SJSA1 (cell line): ENCODE results near the gene GNLY. TPM values are rescaled to one million over a fixed set of nuclear protein-coding genes. Genes with fewer than 3 reads are reported as not detected.

Experiments used
- DNase-seq, 2 experiments: peaks; one replicate each; pipeline ENCODE4 v3.0.0-alpha.2; 2015 to 2020; ENCODE audit warnings: low spot score in 2 of 2, low read depth in 1 of 2
- H3K27ac ChIP-seq: fragments of 250-450 bp; sonication (Bioruptor Pico); 2 replicates; pipeline ENCODE4 v1.5.1; 2020; ENCODE audit warnings: mild to moderate bottlenecking, moderate library complexity
- H3K27me3 ChIP-seq: fragments of 250-450 bp; sonication (Bioruptor Pico); replicated peaks from 2 replicates; pipeline ENCODE4 v1.5.1; 2020; ENCODE audit warnings: mild to moderate bottlenecking, moderate library complexity
- H3K36me3 ChIP-seq: fragments of 250-450 bp; sonication (Bioruptor Pico); 2 replicates; pipeline ENCODE4 v1.5.1; 2020; ENCODE audit warnings: mild to moderate bottlenecking
- H3K4me1 ChIP-seq: fragments of 250-450 bp; sonication (Bioruptor Pico); replicated peaks from 2 replicates; pipeline ENCODE4 v1.6.1; 2021; ENCODE audit warnings: mild to moderate bottlenecking
- H3K4me3 ChIP-seq: fragments of 250-450 bp; sonication (Bioruptor Pico); 2 replicates; pipeline ENCODE4 v1.5.1; 2020; ENCODE audit warnings: mild to moderate bottlenecking
- H3K9me3 ChIP-seq: fragments of 250-450 bp; sonication (Bioruptor Pico); replicated peaks from 2 replicates; pipeline ENCODE4 v1.5.1; 2020; ENCODE audit warnings: mild to moderate bottlenecking
- total RNA-seq: library from RNA; depleted of rRNA; stranded (reverse); fragments of >200 nt; shearing (Covaris generic); gene quantifications from 2 replicates; pipeline ENCODE4 v1.2.3, GENCODE V29; 2014

Gene GNLY
- total RNA-seq, 1 experiment from 2014 or later, result not detected

DNA sequence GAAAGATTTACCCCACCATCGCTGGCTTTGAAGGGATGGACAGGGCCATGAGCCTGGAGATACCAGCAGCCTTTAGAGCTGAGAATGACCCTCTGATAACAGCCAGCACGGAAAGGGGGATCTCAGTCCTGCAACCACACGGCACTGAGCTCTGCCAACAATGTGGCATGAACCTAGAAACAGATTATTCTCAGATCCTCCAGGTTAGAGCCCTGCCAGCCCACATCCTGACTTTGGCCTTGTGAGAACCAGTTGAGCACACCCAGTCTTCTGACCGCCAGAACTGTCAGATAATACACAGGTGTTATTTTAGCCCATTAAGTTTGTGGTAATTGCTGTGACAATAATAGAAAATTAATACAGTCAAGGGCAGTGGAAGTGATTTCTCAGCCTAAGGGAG is 9.4 kb upstream of the GNLY start:
- Histone ChIP-seq H3K27me3 (no peaks in the 10 kb centered on the region), H3K4me1 (peaks cover 20% of the 10 kb centered on the region), H3K9me3 (no peaks in the 10 kb centered on the region), H3K4me3 (no peak overlapping the region), H3K36me3 (no peaks in the 10 kb centered on the region), H3K27ac (no peak overlapping the region)
- DNase-seq, result no peak

DNA sequence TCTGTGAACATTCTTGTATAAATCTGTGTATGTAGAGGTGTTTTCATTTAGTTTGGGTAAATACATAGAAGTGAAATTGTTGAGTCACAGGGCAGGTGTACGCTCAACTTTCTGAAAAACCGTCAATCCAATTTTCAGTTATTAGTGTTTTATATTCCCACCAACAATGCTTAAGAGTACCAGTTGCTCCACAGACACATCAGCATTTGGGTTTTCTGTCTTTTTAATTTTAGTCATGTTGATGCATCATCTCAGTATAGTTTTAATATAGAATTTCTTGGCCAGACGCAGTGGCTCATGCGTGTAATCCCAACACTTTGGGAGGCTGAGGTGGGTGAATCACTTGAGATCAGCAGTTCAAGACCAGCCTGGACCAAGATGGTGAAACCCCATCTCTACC is 3.2 kb upstream of the GNLY start:
- no peaks in the 10 kb centered on the region for H3K27me3 ChIP-seq
- DNase-seq, result no peak

DNA sequence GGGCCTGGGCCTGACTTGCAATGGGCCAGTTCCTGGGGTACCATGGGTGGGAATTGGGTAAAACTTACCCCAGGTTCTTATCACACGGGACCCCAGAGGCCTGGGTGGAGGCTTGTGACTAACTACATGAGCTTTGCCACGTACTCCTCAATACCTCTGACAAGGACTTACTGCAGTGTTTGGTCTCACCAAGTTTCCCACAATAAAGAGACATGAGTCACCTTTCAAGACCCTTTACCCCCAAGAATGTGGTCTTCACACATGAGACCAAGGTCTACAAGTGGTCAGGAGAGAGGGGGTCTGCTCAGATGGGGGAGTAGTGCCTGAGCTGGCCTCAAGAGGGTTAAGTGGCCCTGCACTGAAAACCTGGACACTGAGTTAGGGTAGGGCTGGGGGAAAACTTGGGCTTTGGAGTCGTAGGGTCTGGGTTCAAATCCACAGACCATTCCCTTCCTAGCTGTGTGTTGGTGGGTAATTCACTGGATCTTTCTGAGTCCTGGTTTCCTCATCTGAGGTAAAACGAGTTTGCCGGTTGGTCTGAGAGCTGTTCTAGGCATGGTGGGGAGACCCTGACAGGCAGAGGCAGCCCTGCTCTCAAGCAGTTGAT is 2.0 kb upstream of the GNLY start:
- no peak overlapping the region for H3K27ac ChIP-seq
- no peaks in the 10 kb centered on the region for H3K27me3 ChIP-seq
- H3K4me3 ChIP-seq, result no peak overlapping the region
- H3K36me3 ChIP-seq, result no peaks in the 10 kb centered on the region
- no peaks in the 10 kb centered on the region for H3K9me3 ChIP-seq
- peaks cover 4% of the 10 kb centered on the region; the same call in 1 of the 2 replicates for H3K4me1 ChIP-seq
- DNase-seq, result no peak

More for the DNA sequence above, 3.2 kb upstream of the GNLY start:
- Histone ChIP-seq H3K4me3 (no peak overlapping the region), H3K27ac (no peak overlapping the region), H3K36me3 (no peaks in the 10 kb centered on the region), H3K4me1 (peaks cover 7% of the 10 kb centered on the region; the same call in 1 of the 2 replicates), H3K9me3 (no peaks in the 10 kb centered on the region)

DNA sequence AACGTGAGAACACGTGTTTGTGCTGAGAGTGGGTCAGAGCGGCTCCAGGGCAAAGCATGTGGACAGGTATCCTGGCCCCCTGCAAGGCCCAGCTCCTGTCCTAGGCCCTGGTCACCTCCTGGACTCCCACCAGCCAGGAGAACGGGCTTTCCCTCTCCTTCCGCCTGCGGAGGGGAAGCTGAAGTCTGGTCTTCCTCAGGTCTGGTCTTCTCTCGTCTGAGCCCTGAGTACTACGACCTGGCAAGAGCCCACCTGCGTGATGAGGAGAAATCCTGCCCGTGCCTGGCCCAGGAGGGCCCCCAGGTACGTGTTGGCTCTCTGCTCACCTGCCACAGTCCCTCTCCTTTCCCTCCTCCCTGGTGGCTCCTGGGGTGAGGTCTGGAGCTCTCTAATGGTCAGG is 963 bp downstream of the GNLY start:
- Histone ChIP-seq H3K27ac (no peak overlapping the region), H3K36me3 (no peaks in the 10 kb centered on the region), H3K4me1 (no peaks in the 10 kb centered on the region), H3K9me3 (no peaks in the 10 kb centered on the region), H3K27me3 (no peaks in the 10 kb centered on the region), H3K4me3 (no peak overlapping the region)
- DNase-seq, result no peak

DNA sequence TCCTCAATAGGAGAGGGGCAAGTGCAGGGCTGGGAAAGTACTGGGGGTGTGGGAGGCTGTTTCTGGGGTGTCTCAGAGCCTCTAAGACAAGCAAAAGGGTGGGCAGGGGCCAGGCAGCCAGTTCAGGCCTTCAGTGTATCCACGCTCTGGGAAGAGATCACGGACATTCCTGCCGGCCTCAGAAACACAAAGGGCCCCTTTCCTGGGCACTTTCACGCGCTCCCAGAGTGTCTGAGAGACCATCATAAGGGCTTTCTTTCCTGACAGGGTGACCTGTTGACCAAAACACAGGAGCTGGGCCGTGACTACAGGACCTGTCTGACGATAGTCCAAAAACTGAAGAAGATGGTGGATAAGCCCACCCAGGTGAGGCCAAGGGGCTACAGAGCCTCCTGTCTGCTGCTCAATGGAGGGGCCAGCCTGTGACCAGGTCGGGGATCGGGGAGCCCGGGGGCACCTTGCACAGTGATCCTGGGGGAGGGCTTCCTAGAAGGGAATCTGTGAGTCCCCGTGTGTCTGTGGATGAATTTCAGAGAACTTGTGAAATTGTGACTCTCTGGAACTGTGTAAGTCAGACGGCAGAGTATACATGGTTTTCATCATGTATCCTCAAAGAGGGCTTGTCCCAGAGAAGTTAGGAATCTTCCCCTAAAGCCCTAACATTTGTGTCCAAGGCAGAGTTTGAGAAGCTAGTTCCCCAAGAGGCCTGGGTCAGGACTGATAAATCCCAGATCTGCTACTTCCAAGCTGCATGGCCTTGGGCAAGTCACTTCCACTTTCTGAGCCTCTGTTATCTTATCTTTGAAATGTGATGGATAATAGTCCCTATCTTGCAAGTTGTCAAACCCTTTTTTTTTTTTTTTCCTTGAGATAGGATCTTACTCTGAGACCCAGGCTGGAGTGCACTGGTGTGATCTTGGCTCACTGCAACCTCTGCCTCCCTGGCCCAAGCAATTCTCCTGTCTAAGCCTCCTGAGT is 1.8 kb downstream of the GNLY start:
- DNase-seq, result no peak
- H3K36me3 ChIP-seq, result no peaks in the 10 kb centered on the region
- peaks cover 4% of the 10 kb centered on the region for H3K4me1 ChIP-seq
- no peak overlapping the region for H3K27ac ChIP-seq
- no peaks in the 10 kb centered on the region for H3K9me3 ChIP-seq
- no peaks in the 10 kb centered on the region for H3K27me3 ChIP-seq
- no peak overlapping the region for H3K4me3 ChIP-seq

GRCh38 chr2:85697096-85697495 is 2.9 kb downstream of the GNLY start:
- no peak for DNase-seq
- Histone ChIP-seq H3K27ac (no peak overlapping the region), H3K27me3 (no peaks in the 10 kb centered on the region), H3K36me3 (no peaks in the 10 kb centered on the region), H3K9me3 (no peaks in the 10 kb centered on the region), H3K4me1 (peaks cover 14% of the 10 kb centered on the region), H3K4me3 (no peak overlapping the region)

- Histone ChIP-seq H3K36me3 (no peaks in the 10 kb centered on the region), H3K27ac (no peak overlapping the region), H3K9me3 (no peaks in the 10 kb centered on the region), H3K4me3 (no peak overlapping the region), H3K27me3 (no peaks in the 10 kb centered on the region), H3K4me1 (peaks cover 20% of the 10 kb centered on the region)
- no peak for DNase-seq
Measured at GRCh38 chr2:85697716-85698115, 3.6 kb downstream of the GNLY start.

GRCh38 chr2:85698184-85698879 is 4.2 kb downstream of the GNLY start:
- H3K9me3 ChIP-seq, result no peaks in the 10 kb centered on the region
- H3K27ac ChIP-seq, result no peak overlapping the region
- H3K27me3 ChIP-seq, result no peaks in the 10 kb centered on the region
- no peaks in the 10 kb centered on the region for H3K36me3 ChIP-seq
- no peak for DNase-seq
- H3K4me3 ChIP-seq, result no peak overlapping the region
- H3K4me1 ChIP-seq, result peaks cover 25% of the 10 kb centered on the region

GRCh38 chr2:85698880-85699254 is 4.7 kb downstream of the GNLY start:
- no peaks in the 10 kb centered on the region for H3K9me3 ChIP-seq
- peaks cover 25% of the 10 kb centered on the region for H3K4me1 ChIP-seq
- no peak overlapping the region for H3K27ac ChIP-seq
- DNase-seq, result no peak
- no peaks in the 10 kb centered on the region for H3K36me3 ChIP-seq
- H3K27me3 ChIP-seq, result no peaks in the 10 kb centered on the region
- no peak overlapping the region for H3K4me3 ChIP-seq

DNA sequence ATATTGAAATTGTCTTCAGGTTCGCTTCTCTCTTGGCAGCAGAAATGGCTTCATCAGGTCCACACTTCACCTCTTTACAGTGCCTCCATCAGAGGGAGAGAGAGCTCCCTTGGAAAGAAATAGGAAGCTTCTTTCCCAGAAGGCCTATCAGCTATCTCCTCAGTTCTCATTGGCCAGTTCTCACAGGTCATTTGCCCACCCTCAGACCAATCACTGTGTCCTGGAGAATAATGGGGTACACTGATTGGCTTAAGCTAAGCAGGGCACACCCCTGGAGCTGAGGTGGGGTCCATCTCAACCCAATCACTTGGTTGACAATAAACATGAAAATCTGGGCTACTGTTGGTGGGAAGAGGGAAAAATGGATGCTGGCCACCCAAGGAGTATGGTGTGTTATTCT is 5.2 kb downstream of the GNLY start:
- H3K4me3 ChIP-seq, result no peak overlapping the region
- no peaks in the 10 kb centered on the region for H3K36me3 ChIP-seq
- no peak overlapping the region for H3K27ac ChIP-seq
- no peak for DNase-seq
- peaks cover 25% of the 10 kb centered on the region for H3K4me1 ChIP-seq
- no peaks in the 10 kb centered on the region for H3K9me3 ChIP-seq
- H3K27me3 ChIP-seq, result no peaks in the 10 kb centered on the region

DNA sequence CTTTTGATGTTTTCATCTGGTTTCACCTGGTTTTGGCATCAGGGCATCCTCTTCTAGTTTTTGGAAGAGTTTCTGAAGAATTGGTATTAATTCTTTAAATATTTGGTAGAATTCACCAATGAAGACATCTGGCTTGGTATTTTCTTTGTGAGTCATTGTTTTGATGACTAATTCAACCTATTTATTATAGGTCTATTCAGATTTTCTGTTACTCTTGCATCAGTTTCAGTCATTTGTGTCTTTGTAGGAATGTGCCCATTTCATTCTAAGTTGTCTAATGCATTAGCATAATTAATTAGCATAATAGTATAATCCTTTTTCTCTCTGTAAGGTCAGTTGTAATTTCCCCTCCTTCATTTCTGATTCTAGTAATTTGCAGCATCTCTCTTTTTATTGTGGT is 8.0 kb downstream of the GNLY start:
- peak in 1 of 2 experiments; percentile 82 for DNase-seq
- Histone ChIP-seq H3K27ac (peak overlapping the region; percentile 78), H3K9me3 (no peaks in the 10 kb centered on the region), H3K4me3 (no peak overlapping the region), H3K36me3 (no peaks in the 10 kb centered on the region), H3K4me1 (peaks cover 37% of the 10 kb centered on the region), H3K27me3 (no peaks in the 10 kb centered on the region)

DNA sequence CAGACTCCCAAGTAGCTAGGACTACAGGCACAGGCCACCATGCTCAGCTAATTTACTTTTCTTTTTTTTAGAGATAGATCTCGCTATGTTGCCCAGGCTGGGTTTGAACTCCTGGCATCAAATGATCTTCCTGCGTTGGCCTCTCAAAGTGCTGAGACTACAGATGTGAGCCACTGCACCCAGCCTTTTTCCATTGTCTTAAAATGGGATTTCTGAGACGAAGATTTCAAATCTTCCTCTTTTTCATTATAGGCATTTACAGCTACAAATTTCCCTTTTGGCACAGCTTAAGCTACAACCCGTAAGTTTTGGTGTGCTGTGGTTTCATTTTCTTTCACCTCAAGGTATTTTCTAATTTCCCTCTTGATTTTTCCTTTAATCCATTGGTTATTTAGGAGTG is 8.6 kb downstream of the GNLY start:
- DNase-seq, result no peak
- Histone ChIP-seq H3K9me3 (no peaks in the 10 kb centered on the region), H3K27ac (peak overlapping the region; percentile 78), H3K4me1 (peaks cover 40% of the 10 kb centered on the region), H3K4me3 (no peak overlapping the region), H3K36me3 (no peaks in the 10 kb centered on the region), H3K27me3 (no peaks in the 10 kb centered on the region)

DNA sequence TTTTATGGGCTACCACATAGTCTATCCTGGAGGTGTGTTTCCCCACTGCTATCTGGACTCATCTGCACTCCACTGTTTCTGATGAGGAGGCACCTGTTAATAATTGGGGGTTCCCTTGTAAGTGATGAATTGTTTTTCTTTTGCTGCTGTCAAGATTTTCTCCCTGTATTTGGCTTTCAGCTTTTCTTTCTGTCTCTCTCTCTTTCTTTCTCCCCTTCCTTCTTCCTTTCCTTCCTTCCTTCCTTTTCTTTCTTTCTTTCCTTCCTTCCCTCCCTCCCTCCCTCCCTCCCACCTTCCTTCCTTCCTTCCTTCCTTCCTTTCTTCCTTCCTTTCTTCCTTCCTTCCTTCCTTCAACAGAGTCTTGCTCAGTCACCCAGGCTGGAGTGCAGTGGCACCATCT is 9.2 kb downstream of the GNLY start:
- Histone ChIP-seq H3K9me3 (no peaks in the 10 kb centered on the region), H3K4me3 (no peak overlapping the region), H3K27ac (peak overlapping the region; percentile 78), H3K27me3 (no peaks in the 10 kb centered on the region), H3K36me3 (no peaks in the 10 kb centered on the region), H3K4me1 (peaks cover 40% of the 10 kb centered on the region)
- no peak for DNase-seq

GRCh38 chr2:85704038-85704437 is 9.9 kb downstream of the GNLY start:
- Histone ChIP-seq H3K27ac (no peak overlapping the region), H3K9me3 (no peaks in the 10 kb centered on the region), H3K27me3 (no peaks in the 10 kb centered on the region), H3K36me3 (no peaks in the 10 kb centered on the region), H3K4me3 (no peak overlapping the region), H3K4me1 (peaks cover 40% of the 10 kb centered on the region)
- no peak for DNase-seq
